Natural killer cell (primary cell): ENCODE data around the gene LAMC1. TPM values are rescaled to one million over a fixed set of nuclear protein-coding genes. Genes with fewer than 3 reads are reported as not detected.

Experiments
- ATAC-seq, 3 donors: fragments of 150-1000 bp in 2 of 3; fragments of 200-7000 bp in 1 of 3; cut with Tn5 transposase; 1 replicate in 1 of 3; 2 replicates in 2 of 3; pipeline ENCODE4 v1.10.0; 2021; ENCODE audit warnings: mild to moderate bottlenecking in 2 of 3, moderate library complexity in 2 of 3
- DNase-seq, 2 donors: peaks; one replicate each; pipeline versions ENCODE4 v3.0.0 to v3.0.0-alpha.2; 2013 to 2021; ENCODE audit warnings: mixed read lengths in 1 of 2
- H3K27ac ChIP-seq: one replicate; pipeline ENCODE4 v1.5.1; 2013; ENCODE audit warnings: mild to moderate bottlenecking, low read length
- H3K27me3 ChIP-seq: one replicate; pipeline ENCODE4 v1.6.1; 2013; ENCODE audit warnings: low read length; ENCODE audit not compliant: control insufficient read depth, insufficient read depth
- H3K36me3 ChIP-seq: one replicate; pipeline ENCODE4 v1.6.1; 2013; ENCODE audit warnings: low read length; ENCODE audit not compliant: control insufficient read depth, insufficient read depth
- H3K4me1 ChIP-seq: one replicate; pipeline ENCODE4 v1.6.1; 2013; ENCODE audit warnings: low read length; ENCODE audit not compliant: control insufficient read depth, insufficient read depth
- H3K4me3 ChIP-seq: one replicate; pipeline ENCODE4 v1.5.1; 2013; ENCODE audit warnings: low read length
- H3K9me3 ChIP-seq: one replicate; pipeline ENCODE4 v1.6.1; 2013; ENCODE audit warnings: low read length; ENCODE audit not compliant: control insufficient read depth, insufficient read depth
- H3K27ac Mint-ChIP-seq, 2 donors: one replicate each; pipeline ENCODE4 v1.8.0; 2022; ENCODE audit warnings: mild to moderate bottlenecking in 2 of 2, mixed read lengths in 2 of 2, moderate library complexity in 1 of 2
- H3K27me3 Mint-ChIP-seq, 2 donors: one replicate each; pipeline ENCODE4 v1.8.0; 2022; ENCODE audit warnings: low read depth in 2 of 2, mixed read lengths in 2 of 2
- H3K36me3 Mint-ChIP-seq: one replicate; pipeline ENCODE4 v1.8.0; 2022; ENCODE audit warnings: mixed read lengths
- H3K4me1 Mint-ChIP-seq, 2 donors: one replicate each; pipeline ENCODE4 v1.8.0; 2022; ENCODE audit warnings: mixed read lengths in 2 of 2
- H3K4me3 Mint-ChIP-seq: one replicate; pipeline ENCODE4 v1.8.0; 2022; ENCODE audit warnings: mild to moderate bottlenecking, moderate library complexity, mixed read lengths
- H3K9me3 Mint-ChIP-seq, 2 donors: one replicate each; pipeline ENCODE4 v1.8.0; 2022; ENCODE audit warnings: mixed read lengths in 2 of 2
- CTCF ChIP-seq: fragments of 200-600 bp; IDR thresholded peaks from one replicate; pipeline ENCODE4 v1.8.0; 2022; ENCODE audit warnings: antibody characterized with exemption
- WGBS: methylation state at CpG from one replicate; pipeline ENCODE4 v1.1.7; 2013; ENCODE audit warnings: missing lambda C conversion rate; ENCODE audit not compliant: insufficient coverage; 5-methylcytosine and 5-hydroxymethylcytosine counted together
- intact Hi-C: fragments of 100-400 bp; cut with micrococcal nuclease; formaldehyde crosslinking; loops from one replicate; pipeline ENCODE4 v1.14.2; 2022
- total RNA-seq, 4 donors: library from RNA; stranded (reverse); fragments of 120-200 nt in 1 of 4; gene quantifications; one replicate each; pipeline versions ENCODE4 v1.2.3 to v1.2.4, GENCODE V29; 2013 to 2022

LAMC1 gene
- total RNA-seq, 3 donors from 2014 or later (not counting 1 experiment from before 2014, with no cell fraction given) = 0.33 to 0.66 (median 0.58) TPM

- H3K27me3 ChIP-seq = no peaks in the 10 kb centered on the region
- no peak overlapping the region for H3K27ac ChIP-seq
- H3K4me3 Mint-ChIP-seq = no peak overlapping the region
- no peak for DNase-seq
- H3K4me3 ChIP-seq = no peak overlapping the region
- intact Hi-C loops = no loop called here
- no peaks in the 10 kb centered on the region for H3K4me1 ChIP-seq
- peaks cover 7% of the 10 kb centered on the region for H3K9me3 ChIP-seq
- peaks cover 3 to 4% of the 10 kb centered on the region in 2 donors for H3K9me3 Mint-ChIP-seq
- no peaks in the 10 kb centered on the region for H3K36me3 ChIP-seq
- no peaks in the 10 kb centered on the region for H3K36me3 Mint-ChIP-seq
- no peaks in the 10 kb centered on the region for H3K4me1 Mint-ChIP-seq
- no peak for ATAC-seq
- peaks cover 0 to 2% of the 10 kb centered on the region in 2 donors for H3K27me3 Mint-ChIP-seq
- TF ChIP-seq CTCF = no peak
- peak overlapping the region; percentile 67 to 82 for H3K27ac Mint-ChIP-seq
Measured at GRCh38 chr1:183150445-183150844, 127.2 kb downstream of the LAMC1 start.

GRCh38 chr1:183152180-183152579, 129.0 kb downstream of the LAMC1 start:
- Histone ChIP-seq H3K27ac (no peak overlapping the region), H3K4me3 (no peak overlapping the region), H3K4me1 (no peaks in the 10 kb centered on the region), H3K9me3 (peaks cover 7% of the 10 kb centered on the region), H3K36me3 (no peaks in the 10 kb centered on the region), H3K27me3 (no peaks in the 10 kb centered on the region)
- Mint-ChIP-seq H3K9me3 (peaks cover 3 to 4% of the 10 kb centered on the region in 2 donors), H3K4me3 (no peak overlapping the region), H3K4me1 (no peaks in the 10 kb centered on the region), H3K27me3 (peaks cover 0 to 5% of the 10 kb centered on the region in 2 donors), H3K27ac (no peak overlapping the region), H3K36me3 (no peaks in the 10 kb centered on the region)
- no peak for TF ChIP-seq CTCF
- WGBS = 94% methylated on average over 5 of the region's 7 CpGs
- no peak for DNase-seq
- no peak for ATAC-seq
- intact Hi-C loops = no loop called here

- H3K27me3 Mint-ChIP-seq = peaks cover 0 to 5% of the 10 kb centered on the region in 2 donors
- Histone ChIP-seq H3K4me1 (no peaks in the 10 kb centered on the region), H3K27ac (no peak overlapping the region), H3K36me3 (no peaks in the 10 kb centered on the region), H3K27me3 (no peaks in the 10 kb centered on the region), H3K4me3 (no peak overlapping the region), H3K9me3 (no peaks in the 10 kb centered on the region)
- H3K27ac Mint-ChIP-seq = no peak overlapping the region
- no peaks in the 10 kb centered on the region for H3K4me1 Mint-ChIP-seq
- intact Hi-C loops = no loop called here
- H3K4me3 Mint-ChIP-seq = no peak overlapping the region
- peaks cover 0 to 3% of the 10 kb centered on the region in 2 donors for H3K9me3 Mint-ChIP-seq
- ATAC-seq = no peak
- no CpG with 5 or more reads among the region's 2 CpGs for WGBS
- TF ChIP-seq CTCF = no peak
- no peak for DNase-seq
- no peaks in the 10 kb centered on the region for H3K36me3 Mint-ChIP-seq
Measured at GRCh38 chr1:183155939-183156338, 132.7 kb downstream of the LAMC1 start.

- H3K9me3 ChIP-seq = no peaks in the 10 kb centered on the region
- intact Hi-C loops = no loop called here
- H3K4me3 ChIP-seq = no peak overlapping the region
- 90% methylated on average over 9 of the region's 9 CpGs for WGBS
- TF ChIP-seq CTCF = no peak
- DNase-seq (no peak), ATAC-seq (no peak)
- H3K4me1 Mint-ChIP-seq = no peaks in the 10 kb centered on the region
- H3K27ac Mint-ChIP-seq = no peak overlapping the region
- H3K36me3 ChIP-seq = no peaks in the 10 kb centered on the region
- no peaks in the 10 kb centered on the region for H3K36me3 Mint-ChIP-seq
- peaks cover 0 to 3% of the 10 kb centered on the region in 2 donors for H3K27me3 Mint-ChIP-seq
- H3K4me1 ChIP-seq = no peaks in the 10 kb centered on the region
- no peak overlapping the region for H3K27ac ChIP-seq
- no peaks in the 10 kb centered on the region for H3K27me3 ChIP-seq
- no peaks in the 10 kb centered on the region for H3K9me3 Mint-ChIP-seq
- H3K4me3 Mint-ChIP-seq = no peak overlapping the region
Measured at GRCh38 chr1:183159960-183160359, 136.7 kb downstream of the LAMC1 start.
